ENCODE results near the gene CTNNA3. TPM values are rescaled to one million over a fixed set of nuclear protein-coding genes. Genes with fewer than 3 reads are reported as not detected.

CTNNA3 gene
- total RNA-seq, 1 donor, result not detected

- TF ChIP-seq CTCF (IDR thresholded peaks at IDR 0.05; ENCODE audit: extremely low read depth, low read depth, low read length), result no peak
- Histone ChIP-seq H4K20me1 (ENCODE audit: insufficient read depth, low read length) (no peaks in the 10 kb centered on the region), H2AFZ (ENCODE audit: low read length) (no peak overlapping the region), H3K4me2 (ENCODE audit: insufficient read depth, low read length) (no peak overlapping the region), H3K27me3 (ENCODE audit: insufficient read depth, low read length) (no peaks in the 10 kb centered on the region), H3K9me3 (ENCODE audit: low read depth, low read length) (no peaks in the 10 kb centered on the region), H3K36me3 (ENCODE audit: insufficient read depth, low read length) (no peaks in the 10 kb centered on the region), H3K27ac (ENCODE audit: low read depth, low read length) (no peak overlapping the region), H3K79me2 (ENCODE audit: insufficient read depth, low read length) (no peaks in the 10 kb centered on the region), H3K4me3 (ENCODE audit: insufficient read depth, low read length) (no peak overlapping the region), H3K4me1 (ENCODE audit: insufficient read depth, low read length) (no peaks in the 10 kb centered on the region)
- DNase-seq (ENCODE audit: insufficient read length, low spot score, missing footprints), result no peak
Observed at GRCh38 chr10:66777665-66778064, 918.3 kb downstream of the CTNNA3 start.

- Histone ChIP-seq H3K4me2 (ENCODE audit: insufficient read depth, low read length) (no peak overlapping the region), H3K27ac (ENCODE audit: low read depth, low read length) (no peak overlapping the region), H2AFZ (ENCODE audit: low read length) (no peak overlapping the region), H3K4me1 (ENCODE audit: insufficient read depth, low read length) (no peaks in the 10 kb centered on the region), H4K20me1 (ENCODE audit: insufficient read depth, low read length) (no peaks in the 10 kb centered on the region), H3K79me2 (ENCODE audit: insufficient read depth, low read length) (no peaks in the 10 kb centered on the region), H3K27me3 (ENCODE audit: insufficient read depth, low read length) (no peaks in the 10 kb centered on the region), H3K9me3 (ENCODE audit: low read depth, low read length) (no peaks in the 10 kb centered on the region), H3K36me3 (ENCODE audit: insufficient read depth, low read length) (no peaks in the 10 kb centered on the region), H3K4me3 (ENCODE audit: insufficient read depth, low read length) (no peak overlapping the region)
- TF ChIP-seq CTCF (IDR thresholded peaks at IDR 0.05; ENCODE audit: extremely low read depth, low read depth, low read length), result no peak
- DNase-seq (ENCODE audit: insufficient read length, low spot score, missing footprints), result no peak
Observed at GRCh38 chr10:66773472-66773817, 922.5 kb downstream of the CTNNA3 start.

- no peaks in the 10 kb centered on the region for H3K9me3 ChIP-seq (ENCODE audit: low read depth, low read length)
- no peaks in the 10 kb centered on the region for H4K20me1 ChIP-seq (ENCODE audit: insufficient read depth, low read length)
- no peaks in the 10 kb centered on the region for H3K36me3 ChIP-seq (ENCODE audit: insufficient read depth, low read length)
- no peak overlapping the region for H2AFZ ChIP-seq (ENCODE audit: low read length)
- no peaks in the 10 kb centered on the region for H3K27me3 ChIP-seq (ENCODE audit: insufficient read depth, low read length)
- H3K27ac ChIP-seq (ENCODE audit: low read depth, low read length), result no peak overlapping the region
- no peak for DNase-seq (ENCODE audit: insufficient read length, low spot score, missing footprints)
- no peaks in the 10 kb centered on the region for H3K79me2 ChIP-seq (ENCODE audit: insufficient read depth, low read length)
- no peaks in the 10 kb centered on the region for H3K4me1 ChIP-seq (ENCODE audit: insufficient read depth, low read length)
- no peak overlapping the region for H3K4me2 ChIP-seq (ENCODE audit: insufficient read depth, low read length)
- no peak overlapping the region for H3K4me3 ChIP-seq (ENCODE audit: insufficient read depth, low read length)
- no peak for TF ChIP-seq CTCF (IDR thresholded peaks at IDR 0.05; ENCODE audit: extremely low read depth, low read depth, low read length)
Observed at GRCh38 chr10:66772548-66773471, 923.2 kb downstream of the CTNNA3 start.

GRCh38 chr10:66767707-66768106 is 928.3 kb downstream of the CTNNA3 start:
- Histone ChIP-seq H3K36me3 (ENCODE audit: insufficient read depth, low read length) (no peaks in the 10 kb centered on the region), H3K27me3 (ENCODE audit: insufficient read depth, low read length) (no peaks in the 10 kb centered on the region), H3K9me3 (ENCODE audit: low read depth, low read length) (no peaks in the 10 kb centered on the region), H3K4me3 (ENCODE audit: insufficient read depth, low read length) (no peak overlapping the region), H3K4me1 (ENCODE audit: insufficient read depth, low read length) (no peaks in the 10 kb centered on the region), H3K79me2 (ENCODE audit: insufficient read depth, low read length) (no peaks in the 10 kb centered on the region), H3K27ac (ENCODE audit: low read depth, low read length) (no peak overlapping the region), H2AFZ (ENCODE audit: low read length) (no peak overlapping the region), H3K4me2 (ENCODE audit: insufficient read depth, low read length) (no peak overlapping the region), H4K20me1 (ENCODE audit: insufficient read depth, low read length) (no peaks in the 10 kb centered on the region)
- TF ChIP-seq CTCF (IDR thresholded peaks at IDR 0.05; ENCODE audit: extremely low read depth, low read depth, low read length), result no peak
- DNase-seq (ENCODE audit: insufficient read length, low spot score, missing footprints), result no peak

Data from osteoblast (primary cell).